SKM-1 (cell line): ENCODE results near the gene C1orf210.

Experiments
- DNase-seq: peaks from one replicate; lab custom pipeline; 2025; ENCODE audit not compliant: unreplicated experiment; lab: John Stamatoyannopoulos, UW

C1orf210 gene

GRCh38 chr1:43253173-43253572, 32.2 kb downstream of the C1orf210 start:
- no peak for DNase-seq

GRCh38 chr1:43252225-43252624, 33.2 kb downstream of the C1orf210 start:
- no peak for DNase-seq

- DNase-seq, result no peak
These were observed 34.4 kb downstream of the C1orf210 start for GRCh38 chr1:43251024-43251423.

- DNase-seq, result no peak
These were observed 35.0 kb downstream of the C1orf210 start for GRCh38 chr1:43250351-43250761.

GRCh38 chr1:43247256-43247921, 38.0 kb downstream of the C1orf210 start:
- DNase-seq, result no peak

- DNase-seq, result no peak
These were observed 38.7 kb downstream of the C1orf210 start for GRCh38 chr1:43246466-43247213.

GRCh38 chr1:43243299-43243698, 42.1 kb downstream of the C1orf210 start:
- no peak for DNase-seq

- no peak for DNase-seq
These were observed 44.0 kb downstream of the C1orf210 start for GRCh38 chr1:43241413-43241836.

- peak; percentile 18 for DNase-seq
These were observed 45.9 kb downstream of the C1orf210 start for GRCh38 chr1:43239484-43239883.

GRCh38 chr1:43238991-43239469, 46.4 kb downstream of the C1orf210 start:
- DNase-seq, result no peak

GRCh38 chr1:43238085-43238484, 47.3 kb downstream of the C1orf210 start:
- DNase-seq, result no peak

GRCh38 chr1:43237121-43237520, 48.3 kb downstream of the C1orf210 start:
- DNase-seq, result no peak

GRCh38 chr1:43235451-43236121, 49.8 kb downstream of the C1orf210 start:
- DNase-seq, result no peak

- no peak for DNase-seq
These were observed 50.3 kb downstream of the C1orf210 start for GRCh38 chr1:43235040-43235439.

GRCh38 chr1:43234267-43234666, 51.1 kb downstream of the C1orf210 start:
- no peak for DNase-seq

- DNase-seq, result no peak
These were observed 51.8 kb downstream of the C1orf210 start for GRCh38 chr1:43233631-43234030.

- DNase-seq, result no peak
These were observed 52.9 kb downstream of the C1orf210 start for GRCh38 chr1:43232482-43232881.

- DNase-seq, result no peak
These were observed 53.3 kb downstream of the C1orf210 start for GRCh38 chr1:43232074-43232473.
